HepG2 (cell line): ENCODE measurements around the gene RAP1GAP2.

ENCODE experiments used
- BRCA1 ChIP-seq: sonication (generic); formaldehyde crosslinking; IDR thresholded peaks from 2 replicates; pipeline ENCODE4 v1.4.0; 2020; ENCODE audit warnings: missing genetic modification reagents
- CTCF ChIP-seq: sonication (generic); formaldehyde crosslinking; IDR thresholded peaks from 2 replicates; pipeline ENCODE4 v1.5.0; 2020; ENCODE audit warnings: mild to moderate bottlenecking, missing genetic modification reagents, moderate library complexity
- HNRNPK ChIP-seq: fragments of 200-400 bp; formaldehyde crosslinking; IDR thresholded peaks from 2 replicates; pipeline ENCODE4 v1.6.1; 2018; ENCODE audit warnings: low read length, low read depth, moderate library complexity, mild to moderate bottlenecking; ENCODE audit not compliant: poor library complexity, severe bottlenecking
- PHB2 ChIP-seq: fragments of 450-650 bp; IDR thresholded peaks from 2 replicates; pipeline ENCODE4 v1.6.1; 2018; ENCODE audit not compliant: partially characterized antibody
- POLR2AphosphoS5 ChIP-seq: IDR thresholded peaks from 2 replicates; pipeline ENCODE4 v1.6.1; 2012; ENCODE audit warnings: low read depth, low read length
- REST ChIP-seq, 2 experiments: IDR thresholded peaks; 2 replicates each; pipeline ENCODE4 v1.6.1; 2011 to 2012; ENCODE audit warnings: low read length in 2 of 2, borderline replicate concordance in 1 of 2, low read depth in 1 of 2, mild to moderate bottlenecking in 1 of 2, moderate library complexity in 1 of 2
- TCF7L2 ChIP-seq: IDR thresholded peaks from 2 replicates; pipeline ENCODE4 v1.6.1; 2011; ENCODE audit warnings: mild to moderate bottlenecking, low read depth, low read length, moderate library complexity
- ZNF234 ChIP-seq: sonication (generic); formaldehyde crosslinking; conservative IDR thresholded peaks from 2 replicates; pipeline ENCODE4 v1.5.1; 2020; ENCODE audit warnings: mild to moderate bottlenecking, missing genetic modification reagents
- ZNF253 ChIP-seq: sonication (generic); formaldehyde crosslinking; IDR thresholded peaks from 2 replicates; pipeline ENCODE4 v1.8.0; 2022; ENCODE audit warnings: mild to moderate bottlenecking, missing genetic modification reagents, borderline replicate concordance
- ZNF34 ChIP-seq: sonication (generic); formaldehyde crosslinking; IDR thresholded peaks from 2 replicates; pipeline ENCODE4 v1.4.0; 2020; ENCODE audit warnings: mild to moderate bottlenecking, missing genetic modification reagents, borderline replicate concordance
- ZNF496 ChIP-seq: sonication (generic); formaldehyde crosslinking; IDR thresholded peaks from 2 replicates; pipeline ENCODE4 v1.8.1; 2023; ENCODE audit warnings: mild to moderate bottlenecking, moderate library complexity, missing genetic modification reagents; ENCODE audit not compliant: insufficient replicate concordance
- ZNF737 ChIP-seq: sonication (generic); formaldehyde crosslinking; IDR thresholded peaks from 2 replicates; pipeline ENCODE4 v1.5.0; 2020; ENCODE audit warnings: missing genetic modification reagents, mild to moderate bottlenecking, borderline replicate concordance

GRCh38 chr17:2961446-2961845, 165.2 kb downstream of the RAP1GAP2 start:
- TF ChIP-seq POLR2AphosphoS5 (no peak), HNRNPK (no peak), ZNF253 (CRISPR knock-in tag) (no peak), PHB2 (no peak), ZNF34 (no peak), ZNF737 (CRISPR knock-in tag) (no peak), ZNF234 (no peak), ZNF496 (CRISPR knock-in tag) (no peak), REST (IDR thresholded peaks at IDR 0.05; ENCODE audit: borderline replicate concordance in 1 of 2, low read depth in 1 of 2, low read length in 2 of 2) (no peak), TCF7L2 (no peak), BRCA1 (CRISPR knock-in tag) (no peak), CTCF (CRISPR knock-in tag) (no peak)
